HFFc6 (cell line): ENCODE data around the gene ZC3H14. TPM values are rescaled to one million over a fixed set of nuclear protein-coding genes. Genes with fewer than 3 reads are reported as not detected.

Source experiments
- DNase-seq: peaks from one replicate; pipeline ENCODE4 v3.0.0-alpha.2; 2018
- H3K27ac Mint-ChIP-seq: 2 replicates; pipeline ENCODE4 v1.8.0; 2020; ENCODE audit warnings: mild to moderate bottlenecking, mixed read lengths
- H3K27me3 Mint-ChIP-seq: 2 replicates; pipeline ENCODE4 v1.8.0; 2021; ENCODE audit warnings: mild to moderate bottlenecking, moderate library complexity, mixed read lengths; ENCODE audit not compliant: insufficient read depth
- H3K36me3 Mint-ChIP-seq: 2 replicates; pipeline ENCODE4 v1.8.0; 2021; ENCODE audit warnings: low read depth, mixed read lengths
- H3K4me1 Mint-ChIP-seq: 2 replicates; pipeline ENCODE4 v1.8.0; 2020; ENCODE audit warnings: low read depth, mixed read lengths
- H3K4me3 Mint-ChIP-seq: 2 replicates; pipeline ENCODE4 v1.8.0; 2020; ENCODE audit warnings: mild to moderate bottlenecking, moderate library complexity, mixed read lengths
- H3K9me3 Mint-ChIP-seq: 2 replicates; pipeline ENCODE4 v1.8.0; 2020; ENCODE audit warnings: mild to moderate bottlenecking, mixed read lengths
- CTCF ChIP-seq: fragments of 200-600 bp; sonication (generic); IDR thresholded peaks from 2 replicates; pipeline ENCODE4 v1.5.0; 2021; ENCODE audit warnings: antibody characterized with exemption, mild to moderate bottlenecking
- total RNA-seq, 6 experiments: library from RNA; stranded (reverse); fragmentation: NEBNext Ultra II Directional; extraction: Animal tissue kit (Norgen Biotek cat#: 25700); gene quantifications; 2 replicates in 1 of 6; 3 replicates in 5 of 6; pipeline ENCODE4 v1.2.3, GENCODE V29; 2021

The ZC3H14 gene
- total RNA-seq, 6 experiments from 2014 or later, result 56.4 to 65.1 (median 58.9) TPM

GRCh38 chr14:88617479-88617878, 54.6 kb downstream of the ZC3H14 start:
- no peak for DNase-seq
- peaks cover 43% of the 10 kb centered on the region for H3K36me3 Mint-ChIP-seq
- no peak overlapping the region for H3K27ac Mint-ChIP-seq
- peaks cover 51% of the 10 kb centered on the region for H3K4me1 Mint-ChIP-seq
- H3K9me3 Mint-ChIP-seq, result no peaks in the 10 kb centered on the region
- H3K27me3 Mint-ChIP-seq, result no peaks in the 10 kb centered on the region
- no peak for TF ChIP-seq CTCF
- no peak overlapping the region for H3K4me3 Mint-ChIP-seq

- Mint-ChIP-seq H3K4me3 (no peak overlapping the region), H3K27ac (no peak overlapping the region)
- TF ChIP-seq CTCF, result no peak
These were observed 55.6 kb downstream of the ZC3H14 start for GRCh38 chr14:88618476-88618875.

GRCh38 chr14:88621100-88621499, 58.3 kb downstream of the ZC3H14 start:
- H3K36me3 Mint-ChIP-seq, result peaks cover 46% of the 10 kb centered on the region
- peaks cover 15% of the 10 kb centered on the region for H3K4me1 Mint-ChIP-seq
- peak; percentile 15 for DNase-seq
- no peak overlapping the region; the same call in 1 of the 2 replicates for H3K27ac Mint-ChIP-seq
- H3K4me3 Mint-ChIP-seq, result no peak overlapping the region
- no peaks in the 10 kb centered on the region for H3K9me3 Mint-ChIP-seq
- TF ChIP-seq CTCF, result no peak
- H3K27me3 Mint-ChIP-seq, result no peaks in the 10 kb centered on the region

More at GRCh38 chr14:88618476-88618875, 55.6 kb downstream of the ZC3H14 start:
- Mint-ChIP-seq H3K4me1 (peaks cover 41% of the 10 kb centered on the region), H3K36me3 (peaks cover 40% of the 10 kb centered on the region), H3K27me3 (no peaks in the 10 kb centered on the region), H3K9me3 (no peaks in the 10 kb centered on the region)
- DNase-seq, result no peak

GRCh38 chr14:88625671-88626070, 62.8 kb downstream of the ZC3H14 start:
- TF ChIP-seq CTCF, result no peak
- Mint-ChIP-seq H3K36me3 (peaks cover 31% of the 10 kb centered on the region), H3K9me3 (no peaks in the 10 kb centered on the region), H3K27ac (no peak overlapping the region), H3K4me1 (peaks cover 8% of the 10 kb centered on the region), H3K4me3 (no peak overlapping the region), H3K27me3 (no peaks in the 10 kb centered on the region)
- DNase-seq, result no peak

GRCh38 chr14:88628033-88628432, 65.2 kb downstream of the ZC3H14 start:
- H3K9me3 Mint-ChIP-seq, result no peaks in the 10 kb centered on the region
- no peak overlapping the region for H3K4me3 Mint-ChIP-seq
- H3K4me1 Mint-ChIP-seq, result no peaks in the 10 kb centered on the region
- H3K27me3 Mint-ChIP-seq, result no peaks in the 10 kb centered on the region
- no peak for DNase-seq
- no peak overlapping the region for H3K27ac Mint-ChIP-seq
- peaks cover 13% of the 10 kb centered on the region for H3K36me3 Mint-ChIP-seq
- no peak for TF ChIP-seq CTCF

- Mint-ChIP-seq H3K36me3 (peaks cover 13% of the 10 kb centered on the region), H3K9me3 (no peaks in the 10 kb centered on the region), H3K27me3 (no peaks in the 10 kb centered on the region), H3K4me1 (no peaks in the 10 kb centered on the region), H3K27ac (no peak overlapping the region), H3K4me3 (no peak overlapping the region)
- DNase-seq, result no peak
- TF ChIP-seq CTCF, result no peak
These were observed 65.6 kb downstream of the ZC3H14 start for GRCh38 chr14:88628462-88628861.
